K562 (cell line): Measurements from ENCODE around the gene GPR180. TPM values are rescaled to one million over a fixed set of nuclear protein-coding genes. Genes with fewer than 3 reads are reported as not detected.

Source experiments
- ATAC-seq: fragments of 200-7000 bp; cut with Tn5 transposase; 3 replicates; pipeline ENCODE4 v1.9.1; 2020; ENCODE audit warnings: moderate library complexity
- BruUV-seq: library from RNA; stranded (reverse); fragments of 400-500 nt; replicated peaks from 2 replicates; lab custom pipeline; 2021; lab: Mats Ljungman, UMichigan
- CTCF ChIA-PET: fragments of 300-600 bp; formaldehyde crosslinking; extraction: SDS; loops from one replicate; lab custom pipeline; 2021; ENCODE audit warnings: low intra/inter-chr PET ratio; lab: Yijun Ruan, JAX
- POLR2A ChIA-PET: fragments of 300-600, 350-650 bp; sonication (Branson Sonifier 250); formaldehyde crosslinking; extraction: SDS; loops from one replicate; lab custom pipeline; 2021; ENCODE audit warnings: antibody characterized with exemption, inconsistent platforms; lab: Yijun Ruan, JAX
- DNase-seq, 4 experiments: peaks; one replicate each; pipeline versions ENCODE4 v3.0.0 to v3.0.0-alpha.2; 2011 to 2018; ENCODE audit warnings: low spot score in 3 of 4, mixed read lengths in 3 of 4; ENCODE audit errors: extremely low read depth in 1 of 4
- FAIRE-seq: peaks from 2 replicates; lab custom pipeline; 2011; peaks lifted over from hg19 to GRCh38; lab: Jason Lieb, UNC
- H2AFZ ChIP-seq: 2 replicates; pipeline ENCODE4 v1.6.0; 2011; ENCODE audit warnings: low read depth, low read length, control low read depth, inconsistent platforms
- H3K27ac ChIP-seq: fragments of 200-600 bp; 3 replicates; pipeline ENCODE4 v1.8.0; 2011; ENCODE audit warnings: low read depth, mild to moderate bottlenecking, control low read depth, inconsistent platforms, low read length, moderate library complexity, mixed read lengths; ENCODE audit errors: extremely low read depth
- H3K27me3 ChIP-seq, 2 experiments: fragments of 300-600 bp in 1 of 2; 2 replicates in 1 of 2; 3 replicates in 1 of 2; pipeline versions ENCODE4 v1.6.0 to v1.8.0; 2011; ENCODE audit warnings: inconsistent platforms in 2 of 2, low read length in 2 of 2, mild to moderate bottlenecking in 1 of 2, mixed read lengths in 1 of 2, moderate library complexity in 1 of 2; ENCODE audit not compliant: control insufficient read depth in 2 of 2, insufficient read depth in 2 of 2
- H3K36me3 ChIP-seq: fragments of 300-600 bp; 3 replicates; pipeline ENCODE4 v1.8.0; 2011; ENCODE audit warnings: mild to moderate bottlenecking, low read length, inconsistent platforms; ENCODE audit not compliant: control insufficient read depth, insufficient read depth
- H3K4me1 ChIP-seq, 2 experiments: fragments of 200-600 bp in 1 of 2; replicated peaks in 1 of 2; 2 replicates in 1 of 2; 3 replicates in 1 of 2; pipeline versions ENCODE4 v1.5.1 to v1.8.0; 2011; ENCODE audit warnings: inconsistent platforms in 2 of 2, low read length in 2 of 2, mild to moderate bottlenecking in 1 of 2, mixed read lengths in 1 of 2, moderate library complexity in 1 of 2; ENCODE audit not compliant: control insufficient read depth in 2 of 2, insufficient read depth in 2 of 2
- H3K4me2 ChIP-seq: 2 replicates; pipeline ENCODE4 v1.6.1; 2011; ENCODE audit warnings: low read length, control low read depth, inconsistent platforms, mixed read lengths; ENCODE audit not compliant: insufficient read depth
- H3K4me3 ChIP-seq: fragments of 200-600 bp; sonication (generic), shearing (Covaris generic); 2 replicates; pipeline ENCODE4 v1.5.1; 2016; ENCODE audit warnings: control low read depth, inconsistent platforms
- H3K79me2 ChIP-seq: fragments of 200-600 bp; 3 replicates; pipeline ENCODE4 v1.8.0; 2011; ENCODE audit warnings: low read length, inconsistent platforms; ENCODE audit not compliant: control insufficient read depth, insufficient read depth
- H3K9ac ChIP-seq, 2 experiments: 2 replicates each; pipeline versions ENCODE4 v1.6.0 to v1.6.1; 2011; ENCODE audit warnings: low read depth in 2 of 2, low read length in 2 of 2, control low read depth in 1 of 2, inconsistent platforms in 1 of 2, mild to moderate bottlenecking in 1 of 2, mixed read lengths in 1 of 2; ENCODE audit not compliant: insufficient read depth in 1 of 2
- H3K9me1 ChIP-seq: one replicate; pipeline ENCODE4 v1.6.0; 2011; ENCODE audit warnings: inconsistent platforms, mild to moderate bottlenecking, low read length, moderate library complexity; ENCODE audit not compliant: control insufficient read depth, insufficient read depth
- H3K9me3 ChIP-seq: replicated peaks from 2 replicates; pipeline ENCODE4 v1.5.1; 2011; ENCODE audit warnings: low read depth, low read length, inconsistent platforms; ENCODE audit not compliant: control insufficient read depth, insufficient read depth
- H4K20me1 ChIP-seq: replicated peaks from 2 replicates; pipeline ENCODE4 v1.6.1; 2011; ENCODE audit warnings: low read length, inconsistent platforms, mixed read lengths; ENCODE audit not compliant: control insufficient read depth, insufficient read depth
- ATF2 ChIP-seq: sonication (generic); formaldehyde crosslinking; IDR thresholded peaks from 2 replicates; pipeline ENCODE4 v1.8.1; 2022; ENCODE audit warnings: missing genetic modification reagents
- BRD9 ChIP-seq: fragments of 450-650 bp; IDR thresholded peaks from 2 replicates; pipeline ENCODE4 v1.6.1; 2018; ENCODE audit warnings: low read depth; ENCODE audit not compliant: partially characterized antibody
- COPS2 ChIP-seq: fragments of 450-650 bp; conservative IDR thresholded peaks from 2 replicates; pipeline ENCODE4 v1.6.1; 2016; ENCODE audit warnings: mild to moderate bottlenecking, moderate library complexity
- ELF4 ChIP-seq: fragments of 450-650 bp; formaldehyde crosslinking; IDR thresholded peaks from 2 replicates; pipeline ENCODE4 v1.4.0; 2022; ENCODE audit warnings: missing genetic modification characterization
- GABPB1 ChIP-seq: sonication (generic); formaldehyde crosslinking; IDR thresholded peaks from 2 replicates; pipeline ENCODE4 v1.8.0; 2022; ENCODE audit warnings: mild to moderate bottlenecking, missing genetic modification reagents
- GTF2E2 ChIP-seq: fragments of 200-800 bp; sonication (Bioruptor generic); IDR thresholded peaks from 2 replicates; pipeline ENCODE4 v1.6.1; 2016; ENCODE audit warnings: missing genetic modification characterization, missing compliant biosample characterization
- HMGN3 ChIP-seq: IDR thresholded peaks from 2 replicates; pipeline ENCODE4 v1.6.1; 2011; ENCODE audit warnings: borderline replicate concordance, low read depth, mild to moderate bottlenecking, mixed read lengths, low read length; ENCODE audit not compliant: insufficient read length; ENCODE audit errors: extremely low read depth
- HNRNPL ChIP-seq: fragments of 200-400 bp; formaldehyde crosslinking; IDR thresholded peaks from 2 replicates; pipeline ENCODE4 v1.6.1; 2017; ENCODE audit warnings: low read depth, mild to moderate bottlenecking, low read length
- HOMEZ ChIP-seq: fragments of 250-450 bp; sonication (Bioruptor Pico); IDR thresholded peaks from 2 replicates; pipeline ENCODE4 v1.4.0; 2020; ENCODE audit warnings: mild to moderate bottlenecking, moderate library complexity
- NONO ChIP-seq, 2 experiments: fragments of 200-400 bp in 1 of 2; fragments of 450-650 bp in 1 of 2; formaldehyde crosslinking in 1 of 2; IDR thresholded peaks; 2 replicates each; pipeline ENCODE4 v1.6.1; 2017; ENCODE audit warnings: low read depth in 2 of 2, mild to moderate bottlenecking in 2 of 2, moderate library complexity in 2 of 2, low read length in 1 of 2
- TAL1 ChIP-seq: fragments of 450-650 bp; IDR thresholded peaks from 2 replicates; pipeline ENCODE4 v1.6.1; 2016; ENCODE audit warnings: mild to moderate bottlenecking
- YY1 ChIP-seq, 3 experiments: IDR thresholded peaks; 2 replicates each; pipeline ENCODE4 v1.6.1; 2011; ENCODE audit warnings: low read length in 2 of 3, mild to moderate bottlenecking in 2 of 3, moderate library complexity in 2 of 3, borderline replicate concordance in 1 of 3, control low read depth in 1 of 3, low read depth in 1 of 3; ENCODE audit not compliant: insufficient read depth in 3 of 3, insufficient replicate concordance in 2 of 3, control insufficient read depth in 1 of 3, insufficient read length in 1 of 3; ENCODE audit errors: extremely low read depth in 1 of 3
- ZNF12 ChIP-seq: sonication (generic); formaldehyde crosslinking; IDR thresholded peaks from 2 replicates; pipeline ENCODE4 v1.4.0; 2020; ENCODE audit warnings: mild to moderate bottlenecking, missing genetic modification reagents
- ZNF174 ChIP-seq: fragments of 250-450 bp; sonication (Bioruptor Pico); IDR thresholded peaks from 2 replicates; pipeline ENCODE4 v1.4.0; 2020; ENCODE audit warnings: mild to moderate bottlenecking
- ZNF224 ChIP-seq: sonication (generic); formaldehyde crosslinking; IDR thresholded peaks from 2 replicates; pipeline ENCODE4 v1.8.0; 2022; ENCODE audit warnings: mild to moderate bottlenecking, missing genetic modification reagents
- ZNF507 ChIP-seq: conservative IDR thresholded peaks from 2 replicates; pipeline ENCODE4 v1.6.1; 2017; ENCODE audit warnings: missing genetic modification characterization, missing compliant biosample characterization
- ZNF561 ChIP-seq: fragments of 450-650 bp; formaldehyde crosslinking; conservative IDR thresholded peaks from 2 replicates; pipeline ENCODE4 v1.4.0; 2020; ENCODE audit warnings: mild to moderate bottlenecking, moderate library complexity
- WGBS: fragments of 100-300 bp; shearing (Covaris generic); methylation state at CpG from one replicate; pipeline ENCODE4 v1.1.6; 2016; ENCODE audit warnings: low coverage, mixed read lengths; ENCODE audit not compliant: insufficient coverage; ENCODE audit errors: missing lambda C conversion rate; 5-methylcytosine and 5-hydroxymethylcytosine counted together
- in situ Hi-C: fragments of 300-500 bp; cut with MboI; formaldehyde crosslinking; loops from 4 replicates; pipeline ENCODE4 v1.15.0; 2018; ENCODE audit warnings: inconsistent platforms, mixed read lengths
- intact Hi-C: fragments of 100-400 bp; cut with micrococcal nuclease; formaldehyde crosslinking; loops from 2 replicates; pipeline ENCODE4 v1.14.2; 2022
- polyA plus RNA-seq, 8 experiments: library from polyadenylated mRNA; depleted of rRNA in 4 of 8; stranded (reverse) in 5 of 8; unstranded in 3 of 8; fragments of >200 nt; fragmentation: Nextera tagmentation in 2 of 8; fragmentation: Illumina TruSeq in 1 of 8; extraction: Ambion mirVana in 2 of 8; extraction: Trizol in 1 of 8; gene quantifications; 2 replicates each; pipeline versions ENCODE4 v1.2.1 to v1.2.3, GENCODE V29; 2011 to 2014; ENCODE audit warnings: inconsistent platforms in 1 of 8, missing spikeins in 1 of 8
- total RNA-seq, 7 experiments: library from RNA; depleted of rRNA in 6 of 7; stranded (reverse); fragments of >200 nt in 6 of 7; fragmentation: Illumina TruSeq in 2 of 7; extraction: Trizol in 2 of 7; gene quantifications; 2 replicates each; pipeline versions ENCODE4 v1.2.1 to v1.2.3, GENCODE V29; 2011 to 2021; ENCODE audit warnings: low replicate concordance in 1 of 7
- TF ChIP-seq, protein P1 (sequence below): fragments of 450-650 bp; IDR thresholded peaks from one replicate; pipeline ENCODE4 v1.6.1; 2018; ENCODE audit warnings: mild to moderate bottlenecking, moderate library complexity; ENCODE audit not compliant: partially characterized antibody

Gene GPR180
- total and polyA plus RNA-seq, 9 of the 15 experiments (the other 6 are each of a cell fraction or from before 2014, with no cell fraction given): 0.77 to 4.1 (median 1.8) TPM

DNA sequence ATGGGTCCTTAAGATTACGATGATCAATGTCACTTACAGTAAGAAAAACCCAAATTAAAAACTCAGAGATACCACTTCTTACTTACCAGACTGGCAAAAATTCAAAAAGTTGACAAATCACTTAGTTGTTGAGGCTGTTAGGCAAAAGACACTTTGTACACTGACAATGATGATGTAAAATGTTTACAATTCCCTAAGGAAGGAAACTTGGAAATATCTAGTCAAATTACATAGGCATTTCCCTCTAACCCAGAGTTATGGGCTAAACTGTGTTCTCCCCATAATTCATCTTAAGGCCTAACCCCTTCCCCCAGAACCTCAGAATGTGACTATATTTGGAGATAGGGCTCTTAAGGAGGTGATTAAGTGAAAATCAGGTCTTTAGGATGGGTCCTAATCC, 17.7 kb upstream of the GPR180 start:
- CTCF ChIA-PET: no interaction called here
- no peak overlapping the region for H3K4me3 ChIP-seq
- no TSS peak for BruUV-seq
- H3K4me1 ChIP-seq: no peaks in the 10 kb centered on the region; a peak in 1 of 5 replicates
- no peaks in the 10 kb centered on the region for H3K9me1 ChIP-seq
- no peak overlapping the region for H3K9ac ChIP-seq
- no peak overlapping the region for H2AFZ ChIP-seq
- WGBS: 100% methylated on average over 1 of the region's 1 CpG
- H3K4me2 ChIP-seq: no peak overlapping the region
- ATAC-seq (no peak), DNase-seq (no peak), FAIRE-seq (no peak)
- POLR2A ChIA-PET: no interaction called here
- no peak overlapping the region for H3K27ac ChIP-seq
- peaks cover 69% of the 10 kb centered on the region for H3K36me3 ChIP-seq
- intact Hi-C loops (no loop called here), in situ Hi-C loops (no loop called here)
- H3K79me2 ChIP-seq: peaks cover 2% of the 10 kb centered on the region; the same call in 1 of the 3 replicates
- no peaks in the 10 kb centered on the region for H4K20me1 ChIP-seq
- no peaks in the 10 kb centered on the region for H3K9me3 ChIP-seq
- H3K27me3 ChIP-seq: no peaks in the 10 kb centered on the region
- TF ChIP-seq NONO (IDR thresholded peaks at IDR 0.05; ENCODE audit: low read depth in 2 of 2, low read length in 1 of 2): no peak
- TF ChIP-seq HNRNPL: no peak
- TF ChIP-seq COPS2: no peak
- no peak for TF ChIP-seq ZNF507 (tag)
- TF ChIP-seq GABPB1 (CRISPR knock-in tag): no peak
- TF ChIP-seq TAL1: no peak
- TF ChIP-seq ELF4 (CRISPR knock-in tag): no peak
- TF ChIP-seq ZNF12 (CRISPR knock-in tag): no peak
- TF ChIP-seq, protein P1, sequence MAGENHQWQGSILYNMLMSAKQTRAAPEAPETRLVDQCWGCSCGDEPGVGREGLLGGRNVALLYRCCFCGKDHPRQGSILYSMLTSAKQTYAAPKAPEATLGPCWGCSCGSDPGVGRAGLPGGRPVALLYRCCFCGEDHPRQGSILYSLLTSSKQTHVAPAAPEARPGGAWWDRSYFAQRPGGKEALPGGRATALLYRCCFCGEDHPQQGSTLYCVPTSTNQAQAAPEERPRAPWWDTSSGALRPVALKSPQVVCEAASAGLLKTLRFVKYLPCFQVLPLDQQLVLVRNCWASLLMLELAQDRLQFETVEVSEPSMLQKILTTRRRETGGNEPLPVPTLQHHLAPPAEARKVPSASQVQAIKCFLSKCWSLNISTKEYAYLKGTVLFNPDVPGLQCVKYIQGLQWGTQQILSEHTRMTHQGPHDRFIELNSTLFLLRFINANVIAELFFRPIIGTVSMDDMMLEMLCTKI: no peak
- TF ChIP-seq ZNF561: no peak
- TF ChIP-seq ZNF224 (CRISPR knock-in tag): no peak
- no peak for TF ChIP-seq YY1 (IDR thresholded peaks at IDR 0.05; ENCODE audit: borderline replicate concordance in 1 of 3, control insufficient read depth in 1 of 3, extremely low read depth in 1 of 3, insufficient read depth in 3 of 3, insufficient read length in 1 of 3, insufficient replicate concordance in 2 of 3, low read depth in 1 of 3, low read length in 2 of 3)
- TF ChIP-seq BRD9: no peak
- no peak for TF ChIP-seq HOMEZ (CRISPR knock-in tag)
- TF ChIP-seq HMGN3: no peak
- no peak for TF ChIP-seq GTF2E2
- no peak for TF ChIP-seq ATF2
- TF ChIP-seq ZNF174: no peak
